ENCODE measurements around the gene FOCAD.

DNA sequence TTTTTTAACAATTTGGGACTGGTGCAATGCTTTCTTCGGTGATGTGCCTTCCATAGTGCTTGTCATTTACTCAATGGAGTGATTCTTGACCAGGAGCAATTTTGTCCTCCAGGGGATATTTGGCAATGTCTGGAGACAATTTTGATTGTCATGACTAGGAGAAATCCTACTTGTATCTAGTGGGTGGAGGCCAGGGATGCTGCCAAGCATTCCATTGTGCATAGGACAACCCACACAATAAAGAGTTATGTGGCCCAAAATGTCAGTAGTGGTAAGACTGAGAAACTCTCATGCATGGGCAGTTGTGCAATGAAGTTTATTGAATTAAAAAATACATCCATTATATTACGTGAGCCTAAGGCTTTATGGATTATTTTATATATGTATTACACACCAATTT is 70.5 kb downstream of the FOCAD start:
- TF ChIP-seq POLR2AphosphoS5 (IDR thresholded peaks at IDR 0.05; ENCODE audit: low read depth, low read length) (no peak), POLR2A (IDR thresholded peaks at IDR 0.05; ENCODE audit: low read depth, low read length) (no peak), TAF1 (IDR thresholded peaks at IDR 0.05; ENCODE audit: borderline replicate concordance, low read depth, low read length) (no peak)
